ENCODE results near the gene LCT. TPM values are rescaled to one million over a fixed set of nuclear protein-coding genes. Genes with fewer than 3 reads are reported as not detected.
A peak's percentile ranks its signal among the peaks of the same experiment; 100 is the strongest.

Gene LCT
- total and polyA plus RNA-seq, 2 donors (not counting 1 experiment from before 2014, with no cell fraction given) = under 0.01 TPM; not detected in 1

DNA sequence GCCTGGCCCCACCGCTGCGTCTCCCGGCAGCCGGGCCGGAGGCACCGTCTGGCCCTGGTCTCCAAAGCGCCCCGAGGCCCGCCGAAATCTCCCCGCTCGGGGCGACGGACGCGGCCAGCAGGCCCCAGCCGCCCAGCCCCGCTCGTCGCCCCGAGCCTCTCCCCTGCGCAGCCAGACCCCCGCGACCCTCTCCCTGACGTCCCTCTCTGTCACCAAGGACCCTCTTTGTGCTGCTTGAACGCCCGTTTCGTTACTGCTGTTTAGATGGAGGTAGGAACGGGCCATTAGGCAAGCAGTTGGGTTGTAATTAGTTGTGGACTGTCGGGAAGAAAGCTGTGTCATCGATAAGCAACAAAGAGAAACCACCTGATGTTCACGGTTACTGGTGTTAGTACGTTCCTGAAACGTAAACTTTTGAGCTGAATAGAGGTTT lies 94.6 kb downstream of the LCT start:
- peak overlapping the region; percentile 21 for H2AFZ ChIP-seq (ENCODE audit: low read length)
- no peaks in the 10 kb centered on the region for H3K9me3 ChIP-seq (ENCODE audit: control insufficient read depth, insufficient read depth, low read depth, low read length)
- no peaks in the 10 kb centered on the region for H3K27me3 ChIP-seq (ENCODE audit: control insufficient read depth, insufficient read depth, low read length)
- peaks cover 3% of the 10 kb centered on the region for H3K4me1 ChIP-seq (ENCODE audit: control insufficient read depth, extremely low read depth, insufficient read depth, low read length)
- peak; percentile 69 to 75 for DNase-seq (ENCODE audit: low read depth in 2 of 2)
- no peaks in the 10 kb centered on the region for H3K36me3 ChIP-seq (ENCODE audit: control insufficient read depth, insufficient read depth, low read length)
- H3K27ac ChIP-seq (ENCODE audit: insufficient read depth, low read length) = peak overlapping the region; percentile 97
- H3K79me2 ChIP-seq (ENCODE audit: control insufficient read depth, insufficient read depth, low read length) = peaks cover 51% of the 10 kb centered on the region
- H4K20me1 ChIP-seq (ENCODE audit: control insufficient read depth, extremely low read depth, insufficient read depth, low read length) = no peaks in the 10 kb centered on the region
- H3K4me2 ChIP-seq (ENCODE audit: extremely low read depth, insufficient read depth, low read length) = peak overlapping the region; percentile 79
- no peak for TF ChIP-seq EZH2 (IDR thresholded peaks at IDR 0.05; ENCODE audit: low read length, missing control alignments)
- TF ChIP-seq, protein P1, sequence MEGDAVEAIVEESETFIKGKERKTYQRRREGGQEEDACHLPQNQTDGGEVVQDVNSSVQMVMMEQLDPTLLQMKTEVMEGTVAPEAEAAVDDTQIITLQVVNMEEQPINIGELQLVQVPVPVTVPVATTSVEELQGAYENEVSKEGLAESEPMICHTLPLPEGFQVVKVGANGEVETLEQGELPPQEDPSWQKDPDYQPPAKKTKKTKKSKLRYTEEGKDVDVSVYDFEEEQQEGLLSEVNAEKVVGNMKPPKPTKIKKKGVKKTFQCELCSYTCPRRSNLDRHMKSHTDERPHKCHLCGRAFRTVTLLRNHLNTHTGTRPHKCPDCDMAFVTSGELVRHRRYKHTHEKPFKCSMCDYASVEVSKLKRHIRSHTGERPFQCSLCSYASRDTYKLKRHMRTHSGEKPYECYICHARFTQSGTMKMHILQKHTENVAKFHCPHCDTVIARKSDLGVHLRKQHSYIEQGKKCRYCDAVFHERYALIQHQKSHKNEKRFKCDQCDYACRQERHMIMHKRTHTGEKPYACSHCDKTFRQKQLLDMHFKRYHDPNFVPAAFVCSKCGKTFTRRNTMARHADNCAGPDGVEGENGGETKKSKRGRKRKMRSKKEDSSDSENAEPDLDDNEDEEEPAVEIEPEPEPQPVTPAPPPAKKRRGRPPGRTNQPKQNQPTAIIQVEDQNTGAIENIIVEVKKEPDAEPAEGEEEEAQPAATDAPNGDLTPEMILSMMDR (conservative IDR thresholded peaks at IDR 0.05 in 1 of 2, IDR thresholded peaks at IDR 0.05 in 1 of 2; ENCODE audit: low read depth in 1 of 2, low read length in 2 of 2) = no peak
- peak overlapping the region; percentile 97 for H3K9ac ChIP-seq (ENCODE audit: insufficient read depth, low read length)
- H3K4me3 ChIP-seq (replicated peaks in 1 of 4; ENCODE audit: control extremely low read depth in 1 of 4, insufficient read depth in 1 of 4, low read depth in 3 of 4, low read length in 4 of 4) = peak overlapping the region; percentile 78 to 92 (median 84)

DNA sequence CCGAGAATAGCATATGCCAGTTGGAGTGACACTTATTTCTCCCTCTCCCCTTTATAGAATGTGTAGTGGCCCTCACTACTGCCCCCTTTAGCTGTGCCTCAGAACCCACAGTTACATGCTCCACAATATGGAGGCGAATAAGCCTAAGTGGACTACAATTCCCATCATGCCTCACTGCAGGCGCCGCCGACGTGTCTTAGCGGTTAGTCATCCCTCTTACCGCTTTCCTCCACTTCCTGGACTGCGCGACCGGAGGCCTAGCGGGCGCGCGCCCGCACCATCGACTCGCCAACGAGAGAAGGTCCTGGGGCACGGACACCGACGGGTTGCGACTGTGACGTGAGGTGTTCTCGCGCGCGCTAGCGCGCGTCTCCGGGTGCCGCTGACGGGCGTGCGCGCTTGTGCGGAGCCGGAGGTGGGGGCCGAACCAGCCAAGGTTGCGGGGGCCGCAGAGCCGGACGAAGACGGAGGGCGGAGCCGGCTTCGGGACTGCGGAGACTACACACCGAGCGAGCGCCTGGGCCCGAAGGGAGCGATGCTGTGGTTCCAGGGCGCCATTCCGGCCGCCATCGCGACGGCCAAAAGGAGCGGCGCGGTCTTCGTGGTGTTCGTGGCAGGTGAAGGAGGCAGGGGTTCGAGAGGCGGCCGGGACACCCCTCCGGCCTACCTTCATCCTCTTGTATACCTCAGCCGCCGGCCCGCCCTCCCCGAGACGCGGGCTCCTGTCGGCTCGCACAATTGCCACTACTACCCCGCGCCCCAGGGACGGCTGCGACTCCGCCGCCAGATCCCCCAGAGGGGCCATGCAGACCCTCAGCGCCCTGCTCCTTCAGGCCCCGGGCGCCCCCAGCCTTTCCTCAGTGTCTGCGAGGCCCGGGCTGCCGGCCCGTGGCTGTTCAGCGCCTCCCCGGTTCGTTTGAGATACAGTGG lies 95.3 kb downstream of the LCT start, which contains the start of gene UBXN4:
UBXN4 (plus strand) TSS at position 461 of the 930 bp plus-strand sequence; CDS start at position 536, 75 bp downstream.
- H3K4me2 ChIP-seq (ENCODE audit: extremely low read depth, insufficient read depth, low read length) = peak within 1 kb of the TSS; percentile 79
- TF ChIP-seq, protein P1 (conservative IDR thresholded peaks at IDR 0.05 in 1 of 2, IDR thresholded peaks at IDR 0.05 in 1 of 2; ENCODE audit: low read depth in 1 of 2, low read length in 2 of 2) = peak; percentile 47 to 54
- TF ChIP-seq EZH2 (IDR thresholded peaks at IDR 0.05; ENCODE audit: low read length, missing control alignments) = no peak
- H4K20me1 ChIP-seq (ENCODE audit: control insufficient read depth, extremely low read depth, insufficient read depth, low read length) = no peaks in the 10 kb centered on the region
- H3K36me3 ChIP-seq (ENCODE audit: control insufficient read depth, insufficient read depth, low read length) = no peaks in the 10 kb centered on the region
- H3K4me1 ChIP-seq (ENCODE audit: control insufficient read depth, extremely low read depth, insufficient read depth, low read length) = peaks cover 3% of the 10 kb centered on the region
- peak within 1 kb of the TSS; percentile 92 for H2AFZ ChIP-seq (ENCODE audit: low read length)
- H3K9ac ChIP-seq (ENCODE audit: insufficient read depth, low read length) = peak within 1 kb of the TSS; percentile 97
- H3K79me2 ChIP-seq (ENCODE audit: control insufficient read depth, insufficient read depth, low read length) = peaks cover 44% of the 10 kb centered on the region
- H3K27me3 ChIP-seq (ENCODE audit: control insufficient read depth, insufficient read depth, low read length) = no peaks in the 10 kb centered on the region
- peak within 1 kb of the TSS; percentile 97 for H3K27ac ChIP-seq (ENCODE audit: insufficient read depth, low read length)
- H3K4me3 ChIP-seq (replicated peaks in 1 of 4; ENCODE audit: control extremely low read depth in 1 of 4, insufficient read depth in 1 of 4, low read depth in 3 of 4, low read length in 4 of 4) = peak within 1 kb of the TSS; percentile 78 to 92 (median 84)
- H3K9me3 ChIP-seq (ENCODE audit: control insufficient read depth, insufficient read depth, low read depth, low read length) = no peaks in the 10 kb centered on the region
- DNase-seq (ENCODE audit: low read depth in 2 of 2) = peak; percentile 99

DNA sequence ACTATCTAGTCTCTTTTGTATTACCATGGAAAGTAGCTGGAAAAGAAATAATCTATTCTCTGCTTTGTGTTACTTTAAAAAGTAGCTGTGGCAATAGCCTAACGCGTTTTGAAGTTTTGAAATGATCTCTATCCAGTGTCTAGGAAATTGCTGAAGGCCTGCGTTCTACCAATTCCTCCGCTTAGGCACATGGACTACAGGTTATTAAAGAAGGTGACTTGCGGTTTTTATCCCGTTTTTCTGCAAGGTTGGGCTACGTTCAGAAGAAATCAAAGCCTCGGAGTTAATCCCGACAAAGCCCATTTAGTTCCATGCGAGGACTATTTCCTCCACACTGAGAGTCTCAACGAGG lies 96.0 kb downstream of the LCT start:
- TF ChIP-seq, protein P1 (conservative IDR thresholded peaks at IDR 0.05 in 1 of 2, IDR thresholded peaks at IDR 0.05 in 1 of 2; ENCODE audit: low read depth in 1 of 2, low read length in 2 of 2) = no peak
- TF ChIP-seq EZH2 (IDR thresholded peaks at IDR 0.05; ENCODE audit: low read length, missing control alignments) = no peak
- H3K9me3 ChIP-seq (ENCODE audit: control insufficient read depth, insufficient read depth, low read depth, low read length) = no peaks in the 10 kb centered on the region
- peaks cover 38% of the 10 kb centered on the region for H3K79me2 ChIP-seq (ENCODE audit: control insufficient read depth, insufficient read depth, low read length)
- H3K4me1 ChIP-seq (ENCODE audit: control insufficient read depth, extremely low read depth, insufficient read depth, low read length) = peaks cover 3% of the 10 kb centered on the region
- no peaks in the 10 kb centered on the region for H3K27me3 ChIP-seq (ENCODE audit: control insufficient read depth, insufficient read depth, low read length)
- H3K36me3 ChIP-seq (ENCODE audit: control insufficient read depth, insufficient read depth, low read length) = no peaks in the 10 kb centered on the region
- H3K4me3 ChIP-seq (replicated peaks in 1 of 4; ENCODE audit: control extremely low read depth in 1 of 4, insufficient read depth in 1 of 4, low read depth in 3 of 4, low read length in 4 of 4) = peak overlapping the region in 1 of 4 experiments; percentile 92
- H2AFZ ChIP-seq (ENCODE audit: low read length) = peak overlapping the region; percentile 92
- no peak for DNase-seq (ENCODE audit: low read depth in 2 of 2)
- H4K20me1 ChIP-seq (ENCODE audit: control insufficient read depth, extremely low read depth, insufficient read depth, low read length) = no peaks in the 10 kb centered on the region
- no peak overlapping the region for H3K9ac ChIP-seq (ENCODE audit: insufficient read depth, low read length)
- H3K27ac ChIP-seq (ENCODE audit: insufficient read depth, low read length) = no peak overlapping the region
- H3K4me2 ChIP-seq (ENCODE audit: extremely low read depth, insufficient read depth, low read length) = no peak overlapping the region

All from fibroblast of lung (primary cell).